ENCODE measurements around the gene ZNF157.

Gene ZNF157

DNA sequence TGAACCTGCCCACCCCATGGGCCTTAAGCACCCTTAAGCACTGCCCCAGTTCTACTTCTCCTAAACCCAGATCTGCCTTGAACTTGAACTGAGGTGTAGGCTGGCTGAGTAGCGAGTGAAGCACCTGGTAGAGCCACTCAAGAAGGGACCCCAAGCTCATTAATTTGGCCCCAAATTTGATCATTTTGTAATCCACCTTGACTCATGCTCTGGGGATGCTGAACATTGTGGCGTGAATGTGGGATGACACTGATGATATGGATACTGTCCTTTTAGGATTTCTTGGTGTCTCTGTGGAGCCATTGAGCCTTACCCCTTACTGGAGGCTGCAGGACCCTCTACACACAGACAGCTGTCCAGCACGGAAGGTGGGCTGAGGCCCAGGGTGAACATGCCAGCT is at the start of gene ZNF157:
TSS of gene ZNF157 (plus strand) at position 301 of the 400 bp plus-strand sequence. CDS start at position 392, 91 bp downstream.
- no peaks in the 10 kb centered on the region for H3K27me3 ChIP-seq (ENCODE audit: low read length)

DNA sequence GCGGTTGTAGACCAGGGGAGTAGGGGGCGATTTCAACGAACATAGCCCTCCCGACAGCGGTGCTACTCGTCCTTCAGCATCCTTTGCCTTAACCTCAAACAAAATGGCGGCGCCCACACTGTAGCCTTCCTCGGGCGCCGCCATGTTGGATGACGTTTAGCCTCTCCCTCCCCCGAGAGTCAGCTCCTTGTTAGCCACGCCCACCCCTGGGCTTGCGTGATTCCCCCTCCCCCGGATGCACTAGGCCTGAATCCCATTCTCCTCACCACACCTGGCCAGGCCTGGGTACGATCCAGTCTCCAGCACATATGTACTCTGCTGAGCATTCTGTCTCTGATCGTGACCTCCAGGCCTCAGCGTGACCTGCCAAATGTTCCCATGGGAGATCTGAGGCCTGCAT is 49.0 kb upstream of the ZNF157 start:
- H3K27me3 ChIP-seq (ENCODE audit: low read length) = no peaks in the 10 kb centered on the region
- no peak overlapping the region for H2AFZ ChIP-seq (ENCODE audit: low read depth, low read length, severe bottlenecking)
- H3K4me3 ChIP-seq (ENCODE audit: insufficient read depth, low read length, poor library complexity, severe bottlenecking) = no peak overlapping the region
- no peaks in the 10 kb centered on the region for H3K79me2 ChIP-seq (ENCODE audit: insufficient read depth, low read length)
- TF ChIP-seq CTCF (IDR thresholded peaks at IDR 0.05; ENCODE audit: insufficient read depth, low read length, poor library complexity, severe bottlenecking) (no peak), EZH2phosphoT487 (conservative IDR thresholded peaks at IDR 0.05; ENCODE audit: low read length) (no peak)
- H3F3A ChIP-seq (ENCODE audit: insufficient read depth) = no peaks in the 10 kb centered on the region
- H3K36me3 ChIP-seq (ENCODE audit: low read length) = no peaks in the 10 kb centered on the region
- H3K9me3 ChIP-seq (ENCODE audit: insufficient read depth, low read length) = no peaks in the 10 kb centered on the region
- H3K9ac ChIP-seq (ENCODE audit: low read length) = no peak overlapping the region
- no peaks in the 10 kb centered on the region for H3K9me2 ChIP-seq (replicated peaks; ENCODE audit: insufficient read depth, low read length)
- no peak overlapping the region for H3K4me2 ChIP-seq (ENCODE audit: low read depth, low read length, poor library complexity, severe bottlenecking)
- H3K27ac ChIP-seq (ENCODE audit: low read depth, low read length) = no peak overlapping the region
- no peaks in the 10 kb centered on the region for H4K20me1 ChIP-seq (ENCODE audit: low read depth, low read length)

More for the DNA sequence above, at the start of gene ZNF157:
- Histone ChIP-seq H2AFZ (ENCODE audit: low read depth, low read length, severe bottlenecking) (no peak within 1 kb of the TSS), H3F3A (ENCODE audit: insufficient read depth) (no peaks in the 10 kb centered on the region), H3K9me3 (ENCODE audit: insufficient read depth, low read length) (no peaks in the 10 kb centered on the region), H3K4me2 (ENCODE audit: low read depth, low read length, poor library complexity, severe bottlenecking) (no peak within 1 kb of the TSS), H3K9ac (ENCODE audit: low read length) (no peak within 1 kb of the TSS), H3K27ac (ENCODE audit: low read depth, low read length) (no peak within 1 kb of the TSS), H3K9me2 (replicated peaks; ENCODE audit: insufficient read depth, low read length) (no peaks in the 10 kb centered on the region), H3K36me3 (ENCODE audit: low read length) (no peaks in the 10 kb centered on the region), H3K79me2 (ENCODE audit: insufficient read depth, low read length) (no peaks in the 10 kb centered on the region), H4K20me1 (ENCODE audit: low read depth, low read length) (no peaks in the 10 kb centered on the region), H3K4me3 (ENCODE audit: insufficient read depth, low read length, poor library complexity, severe bottlenecking) (no peak within 1 kb of the TSS)
- TF ChIP-seq EZH2phosphoT487 (conservative IDR thresholded peaks at IDR 0.05; ENCODE audit: low read length) (no peak), CTCF (IDR thresholded peaks at IDR 0.05; ENCODE audit: insufficient read depth, low read length, poor library complexity, severe bottlenecking) (no peak)

DNA sequence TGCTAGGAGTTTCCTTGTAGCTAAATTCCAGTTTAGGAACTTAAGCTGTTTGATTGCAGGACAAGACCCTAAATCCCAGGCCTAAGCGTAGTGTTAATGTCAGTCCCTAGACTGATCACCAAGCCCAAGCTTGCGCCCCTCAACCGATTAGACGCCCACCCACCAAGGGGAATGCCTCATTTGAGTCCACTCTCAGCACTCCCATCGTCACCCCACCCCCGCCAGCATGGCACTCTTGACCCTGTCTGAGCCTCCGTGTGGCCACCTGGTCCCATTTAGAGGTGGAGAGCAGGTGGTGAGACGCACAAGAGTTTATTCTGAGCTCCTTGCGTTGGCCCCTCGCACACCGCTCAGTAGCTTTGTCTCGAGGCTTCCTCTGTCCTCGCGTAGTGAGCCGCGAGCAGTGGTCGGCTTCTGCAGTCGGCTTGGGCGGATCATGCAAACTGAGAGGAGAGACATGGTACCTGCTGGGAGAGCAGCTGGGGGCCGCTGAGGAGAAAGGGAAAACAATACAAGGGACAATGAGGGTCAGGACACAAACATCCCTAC is 48.5 kb upstream of the ZNF157 start:
- H3K79me2 ChIP-seq (ENCODE audit: insufficient read depth, low read length) = no peaks in the 10 kb centered on the region
- H3K9me3 ChIP-seq (ENCODE audit: insufficient read depth, low read length) = no peaks in the 10 kb centered on the region
- H3K27ac ChIP-seq (ENCODE audit: low read depth, low read length) = no peak overlapping the region
- no peaks in the 10 kb centered on the region for H3F3A ChIP-seq (ENCODE audit: insufficient read depth)
- no peak overlapping the region for H2AFZ ChIP-seq (ENCODE audit: low read depth, low read length, severe bottlenecking)
- H3K4me3 ChIP-seq (ENCODE audit: insufficient read depth, low read length, poor library complexity, severe bottlenecking) = no peak overlapping the region
- H3K4me2 ChIP-seq (ENCODE audit: low read depth, low read length, poor library complexity, severe bottlenecking) = no peak overlapping the region
- H3K9ac ChIP-seq (ENCODE audit: low read length) = no peak overlapping the region
- TF ChIP-seq EZH2phosphoT487 (conservative IDR thresholded peaks at IDR 0.05; ENCODE audit: low read length) = no peak
- TF ChIP-seq CTCF (IDR thresholded peaks at IDR 0.05; ENCODE audit: insufficient read depth, low read length, poor library complexity, severe bottlenecking) = no peak
- no peaks in the 10 kb centered on the region for H4K20me1 ChIP-seq (ENCODE audit: low read depth, low read length)
- no peaks in the 10 kb centered on the region for H3K36me3 ChIP-seq (ENCODE audit: low read length)
- no peaks in the 10 kb centered on the region for H3K9me2 ChIP-seq (replicated peaks; ENCODE audit: insufficient read depth, low read length)
- no peaks in the 10 kb centered on the region for H3K27me3 ChIP-seq (ENCODE audit: low read length)

Data from SU-DHL-6 (cell line).